ENCODE measurements around the gene NKAPL. TPM values are rescaled to one million over a fixed set of nuclear protein-coding genes. Genes with fewer than 3 reads are reported as not detected.

NKAPL gene
- polyA plus RNA-seq, 2 of the 4 experiments (the other 2 are of a cell fraction) = not detected

GRCh38 chr6:28277746-28278145 is 18.6 kb downstream of the NKAPL start:
- POLR2A ChIA-PET = no interaction called here
- Histone ChIP-seq H3K27ac (no peak overlapping the region), H3K4me3 (no peak overlapping the region), H3K4me1 (0 out of 3 replicates have a peak, but pooled peaks cover 3% of the 10 kb centered on the region), H3K4me2 (no peak overlapping the region), H3K9me3 (no peaks in the 10 kb centered on the region)
- 60% methylated on average over 3 of the region's 3 CpGs for WGBS (ENCODE audit: missing lambda C conversion rate)
- DNase-seq (ENCODE audit: low read depth in 1 of 2, low spot score in 1 of 2) = no peak
- ATAC-seq = no peak
- CTCF ChIA-PET = interaction anchor here (0.9 to 1.1 kb wide), 2 partner anchors 11 to 78 kb away, joined by 3 read pairs; no protein-coding TSS in a partner anchor
- no peak for FAIRE-seq
- no peak for TF ChIP-seq TP53 (CRISPR knock-in tag; IDR thresholded peaks at IDR 0.05)
- TF ChIP-seq RCOR1 (IDR thresholded peaks at IDR 0.05; ENCODE audit: low read depth, low read length) = no peak
- TF ChIP-seq, protein P1, sequence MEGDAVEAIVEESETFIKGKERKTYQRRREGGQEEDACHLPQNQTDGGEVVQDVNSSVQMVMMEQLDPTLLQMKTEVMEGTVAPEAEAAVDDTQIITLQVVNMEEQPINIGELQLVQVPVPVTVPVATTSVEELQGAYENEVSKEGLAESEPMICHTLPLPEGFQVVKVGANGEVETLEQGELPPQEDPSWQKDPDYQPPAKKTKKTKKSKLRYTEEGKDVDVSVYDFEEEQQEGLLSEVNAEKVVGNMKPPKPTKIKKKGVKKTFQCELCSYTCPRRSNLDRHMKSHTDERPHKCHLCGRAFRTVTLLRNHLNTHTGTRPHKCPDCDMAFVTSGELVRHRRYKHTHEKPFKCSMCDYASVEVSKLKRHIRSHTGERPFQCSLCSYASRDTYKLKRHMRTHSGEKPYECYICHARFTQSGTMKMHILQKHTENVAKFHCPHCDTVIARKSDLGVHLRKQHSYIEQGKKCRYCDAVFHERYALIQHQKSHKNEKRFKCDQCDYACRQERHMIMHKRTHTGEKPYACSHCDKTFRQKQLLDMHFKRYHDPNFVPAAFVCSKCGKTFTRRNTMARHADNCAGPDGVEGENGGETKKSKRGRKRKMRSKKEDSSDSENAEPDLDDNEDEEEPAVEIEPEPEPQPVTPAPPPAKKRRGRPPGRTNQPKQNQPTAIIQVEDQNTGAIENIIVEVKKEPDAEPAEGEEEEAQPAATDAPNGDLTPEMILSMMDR (IDR thresholded peaks at IDR 0.05) = no peak
- no peak for TF ChIP-seq JUN (IDR thresholded peaks at IDR 0.05)
- TF ChIP-seq KDM1A (IDR thresholded peaks at IDR 0.05; ENCODE audit: low read depth) = no peak
- TF ChIP-seq, protein P2, sequence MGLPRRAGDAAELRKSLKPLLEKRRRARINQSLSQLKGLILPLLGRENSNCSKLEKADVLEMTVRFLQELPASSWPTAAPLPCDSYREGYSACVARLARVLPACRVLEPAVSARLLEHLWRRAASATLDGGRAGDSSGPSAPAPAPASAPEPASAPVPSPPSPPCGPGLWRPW (IDR thresholded peaks at IDR 0.05) = no peak
- no peak for TF ChIP-seq POLR2AphosphoS2 (conservative IDR thresholded peaks at IDR 0.05; ENCODE audit: low read length)
- no peak for TF ChIP-seq KDM5A (IDR thresholded peaks at IDR 0.05)

GRCh38 chr6:28280595-28281287 is 21.6 kb downstream of the NKAPL start:
- FAIRE-seq = no peak
- WGBS (ENCODE audit: missing lambda C conversion rate) = 38% methylated on average over 3 of the region's 3 CpGs
- TF ChIP-seq CEBPB (IDR thresholded peaks at IDR 0.05) = no peak
- TF ChIP-seq MYC (IDR thresholded peaks at IDR 0.05; ENCODE audit: borderline replicate concordance, low read length) = no peak
- Histone ChIP-seq H3K4me1 (0 out of 3 replicates have a peak, but pooled peaks cover 3% of the 10 kb centered on the region), H3K4me3 (peak overlapping the region; percentile 88), H3K9me3 (no peaks in the 10 kb centered on the region), H3K4me2 (peak overlapping the region; percentile 68), H3K27ac (peak overlapping the region; percentile 86 to 94)
- ATAC-seq = no peak
- POLR2A ChIA-PET = interaction anchor here (1.0 to 1.5 kb wide), 5 partner anchors 14 to 139 kb away, joined by 4 to 13 read pairs (median 6); partner anchors contain the start of genes ZKSCAN4, ZKSCAN8, ZSCAN26 and ZSCAN31
- DNase-seq (ENCODE audit: low read depth in 1 of 2, low spot score in 1 of 2) = no peak
- CTCF ChIA-PET = interaction anchor here (0.8 kb wide), 2 partner anchors 11 to 55 kb away, joined by 3 read pairs; no protein-coding TSS in a partner anchor

GRCh38 chr6:28281288-28282064 is 22.4 kb downstream of the NKAPL start, which contains the start of gene PGBD1:
TSS of gene PGBD1 (plus strand) at chr6:28281572. CDS start at chr6:28283814, 2,242 bp downstream.
- CTCF ChIA-PET = interaction anchor here (0.8 kb wide), 2 partner anchors 12 to 54 kb away, joined by 3 read pairs; no protein-coding TSS in a partner anchor
- 1% methylated on average over 19 of the region's 50 CpGs for WGBS (ENCODE audit: missing lambda C conversion rate)
- Histone ChIP-seq H3K4me3 (peak within 1 kb of the TSS; percentile 88), H3K27ac (peak within 1 kb of the TSS; percentile 86 to 94), H3K4me1 (0 out of 3 replicates have a peak, but pooled peaks cover 3% of the 10 kb centered on the region), H3K9me3 (no peaks in the 10 kb centered on the region), H3K4me2 (peak within 1 kb of the TSS; percentile 68)
- POLR2A ChIA-PET = interaction anchor here (1.0 to 1.5 kb wide), 5 partner anchors 14 to 140 kb away, joined by 4 to 13 read pairs (median 6); partner anchors contain the start of genes ZKSCAN4, ZKSCAN8, ZSCAN26 and ZSCAN31
- FAIRE-seq (no peak), DNase-seq (ENCODE audit: low read depth in 1 of 2, low spot score in 1 of 2) (peak; percentile 36 to 83), ATAC-seq (peak; percentile 96 to 99)
- TF ChIP-seq FOSB (CRISPR knock-in tag; IDR thresholded peaks at IDR 0.05) = no peak
- TF ChIP-seq HOXB13 (CRISPR knock-in tag; IDR thresholded peaks at IDR 0.05; ENCODE audit: low read depth) = no peak
- no peak for TF ChIP-seq RCOR1 (IDR thresholded peaks at IDR 0.05; ENCODE audit: low read depth, low read length)
- peak; percentile 19; the same call in 2 of the 3 replicates for TF ChIP-seq SMC3 (IDR thresholded peaks at IDR 0.05)
- no peak for TF ChIP-seq REST (IDR thresholded peaks at IDR 0.05)
- TF ChIP-seq RNF2 (IDR thresholded peaks at IDR 0.05; ENCODE audit: borderline replicate concordance, low read depth) = no peak
- no peak for TF ChIP-seq GATA3 (IDR thresholded peaks at IDR 0.05; ENCODE audit: borderline replicate concordance)
- TF ChIP-seq BHLHE40 (IDR thresholded peaks at IDR 0.05; ENCODE audit: low read depth, low read length) = no peak
- TF ChIP-seq, protein P3, sequence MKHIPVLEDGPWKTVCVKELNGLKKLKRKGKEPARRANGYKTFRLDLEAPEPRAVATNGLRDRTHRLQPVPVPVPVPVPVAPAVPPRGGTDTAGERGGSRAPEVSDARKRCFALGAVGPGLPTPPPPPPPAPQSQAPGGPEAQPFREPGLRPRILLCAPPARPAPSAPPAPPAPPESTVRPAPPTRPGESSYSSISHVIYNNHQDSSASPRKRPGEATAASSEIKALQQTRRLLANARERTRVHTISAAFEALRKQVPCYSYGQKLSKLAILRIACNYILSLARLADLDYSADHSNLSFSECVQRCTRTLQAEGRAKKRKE (CRISPR knock-in tag; IDR thresholded peaks at IDR 0.05; ENCODE audit: low read depth) = no peak
- TF ChIP-seq, protein P4, sequence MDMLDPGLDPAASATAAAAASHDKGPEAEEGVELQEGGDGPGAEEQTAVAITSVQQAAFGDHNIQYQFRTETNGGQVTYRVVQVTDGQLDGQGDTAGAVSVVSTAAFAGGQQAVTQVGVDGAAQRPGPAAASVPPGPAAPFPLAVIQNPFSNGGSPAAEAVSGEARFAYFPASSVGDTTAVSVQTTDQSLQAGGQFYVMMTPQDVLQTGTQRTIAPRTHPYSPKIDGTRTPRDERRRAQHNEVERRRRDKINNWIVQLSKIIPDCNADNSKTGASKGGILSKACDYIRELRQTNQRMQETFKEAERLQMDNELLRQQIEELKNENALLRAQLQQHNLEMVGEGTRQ (IDR thresholded peaks at IDR 0.05) = no peak
- no peak for TF ChIP-seq CHD2 (IDR thresholded peaks at IDR 0.05; ENCODE audit: low read length, partially characterized antibody)
- TF ChIP-seq MAFK (IDR thresholded peaks at IDR 0.05; ENCODE audit: partially characterized antibody) = no peak
- peak; percentile 46 for TF ChIP-seq POLR2A (IDR thresholded peaks at IDR 0.05; ENCODE audit: low read length)
- no peak for TF ChIP-seq HOXA7 (CRISPR knock-in tag; IDR thresholded peaks at IDR 0.05)
- TF ChIP-seq HDAC2 (IDR thresholded peaks at IDR 0.05) = no peak
- no peak for TF ChIP-seq JUNB (IDR thresholded peaks at IDR 0.05)

All from A549 (cell line).